NCI-H524 treated with DMSO at 0.1 percent for 48 hours (cell line): ENCODE results near the gene PTPRN2.

ENCODE experiments used
- DNase-seq: peaks from one replicate; lab custom pipeline; 2025; lab: John Stamatoyannopoulos, UW

PTPRN2 gene

GRCh38 chr7:157662110-157662791 lies 925.4 kb downstream of the PTPRN2 start:
- DNase-seq = no peak

- DNase-seq = no peak
Observed at GRCh38 chr7:157661611-157661975, 926.0 kb downstream of the PTPRN2 start.

- no peak for DNase-seq
Observed at GRCh38 chr7:157660971-157661610, 926.5 kb downstream of the PTPRN2 start.

GRCh38 chr7:157658851-157659412 lies 928.7 kb downstream of the PTPRN2 start:
- DNase-seq = no peak

- no peak for DNase-seq
Observed at GRCh38 chr7:157657741-157658740, 929.6 kb downstream of the PTPRN2 start.

GRCh38 chr7:157656195-157656769 lies 931.3 kb downstream of the PTPRN2 start:
- no peak for DNase-seq

GRCh38 chr7:157654350-157654749 lies 933.3 kb downstream of the PTPRN2 start:
- no peak for DNase-seq

- no peak for DNase-seq
Observed at GRCh38 chr7:157653827-157654207, 933.8 kb downstream of the PTPRN2 start.

- DNase-seq = no peak
Observed at GRCh38 chr7:157652954-157653826, 934.4 kb downstream of the PTPRN2 start.

GRCh38 chr7:157652161-157652953 lies 935.3 kb downstream of the PTPRN2 start:
- DNase-seq = no peak

- no peak for DNase-seq
Observed at GRCh38 chr7:157651366-157652160, 936.1 kb downstream of the PTPRN2 start.

- no peak for DNase-seq
Observed at GRCh38 chr7:157650801-157651200, 936.8 kb downstream of the PTPRN2 start.

- DNase-seq = no peak
Observed at GRCh38 chr7:157650131-157650631, 937.4 kb downstream of the PTPRN2 start.

- no peak for DNase-seq
Observed at GRCh38 chr7:157646551-157646950, 941.1 kb downstream of the PTPRN2 start.

GRCh38 chr7:157645539-157645938 lies 942.1 kb downstream of the PTPRN2 start:
- no peak for DNase-seq

- DNase-seq = no peak
Observed at GRCh38 chr7:157644946-157645345, 942.7 kb downstream of the PTPRN2 start.

- no peak for DNase-seq
Observed at GRCh38 chr7:157643525-157643970, 944.1 kb downstream of the PTPRN2 start.

GRCh38 chr7:157641866-157642265 lies 945.8 kb downstream of the PTPRN2 start:
- no peak for DNase-seq

GRCh38 chr7:157640144-157640543 lies 947.5 kb downstream of the PTPRN2 start:
- DNase-seq = no peak
